Neural cell (in vitro differentiated cells): Measurements from ENCODE around the gene ING4. TPM values are rescaled to one million over a fixed set of nuclear protein-coding genes. Genes with fewer than 3 reads are reported as not detected.

ENCODE experiments used
- H2AFZ ChIP-seq: fragments of 200-600, 300-800 bp; sonication (generic), shearing (Covaris generic); 2 replicates; pipeline ENCODE4 v1.6.0; 2014; ENCODE audit warnings: low read depth, mild to moderate bottlenecking, antibody characterized with exemption, low read length, moderate library complexity
- H3F3A ChIP-seq: fragments of 200-600 bp; shearing (Covaris generic); 2 replicates; pipeline ENCODE4 v1.6.1; 2016; ENCODE audit warnings: mild to moderate bottlenecking, moderate library complexity, mixed read lengths, antibody characterized with exemption, low read length; ENCODE audit not compliant: insufficient read depth, poor library complexity, severe bottlenecking
- H3K27ac ChIP-seq: fragments of 200-600, 300-800 bp; sonication (generic), shearing (Covaris generic); 2 replicates; pipeline ENCODE4 v1.5.1; 2014; ENCODE audit warnings: mild to moderate bottlenecking, low read length, moderate library complexity
- H3K27me3 ChIP-seq: fragments of 300-800, 200-600 bp; sonication (generic), shearing (Covaris generic); 2 replicates; pipeline ENCODE4 v1.6.0; 2014; ENCODE audit warnings: mild to moderate bottlenecking, low read depth, low read length, moderate library complexity; ENCODE audit not compliant: insufficient read depth
- H3K36me3 ChIP-seq: fragments of 300-800, 200-600 bp; sonication (generic), shearing (Covaris generic); 2 replicates; pipeline ENCODE4 v1.5.1; 2014; ENCODE audit warnings: mild to moderate bottlenecking, antibody characterized with exemption, low read length, moderate library complexity; ENCODE audit not compliant: insufficient read depth
- H3K4me2 ChIP-seq: fragments of 300-800, 200-600 bp; sonication (generic), shearing (Covaris generic); 2 replicates; pipeline ENCODE4 v1.6.0; 2014; ENCODE audit warnings: mild to moderate bottlenecking, low read length
- H3K4me3 ChIP-seq: fragments of 300-800, 200-600 bp; sonication (generic), shearing (Covaris generic); 2 replicates; pipeline ENCODE4 v1.5.1; 2014; ENCODE audit warnings: mild to moderate bottlenecking, low read length, moderate library complexity
- H3K79me2 ChIP-seq: fragments of 200-600 bp; shearing (Covaris generic); replicated peaks from 2 replicates; pipeline ENCODE4 v1.6.0; 2014; ENCODE audit warnings: mild to moderate bottlenecking, low read length, moderate library complexity; ENCODE audit not compliant: insufficient read depth
- H3K9ac ChIP-seq: fragments of 300-800, 200-600 bp; sonication (generic), shearing (Covaris generic); 2 replicates; pipeline ENCODE4 v1.6.1; 2016; ENCODE audit warnings: mild to moderate bottlenecking, low read length, mixed read lengths
- H3K9me2 ChIP-seq: fragments of 200-600 bp; shearing (Covaris generic); 2 replicates; pipeline ENCODE4 v1.6.1; 2016; ENCODE audit warnings: mild to moderate bottlenecking, low read length, mixed read lengths; ENCODE audit not compliant: insufficient read depth
- H3K9me3 ChIP-seq: fragments of 200-600, 300-800 bp; sonication (generic), shearing (Covaris generic); 2 replicates; pipeline ENCODE4 v1.6.1; 2016; ENCODE audit warnings: mild to moderate bottlenecking, mixed run types, low read length, moderate library complexity, mixed read lengths
- H4K20me1 ChIP-seq: fragments of 200-600 bp; shearing (Covaris generic); 2 replicates; pipeline ENCODE4 v1.6.1; 2016; ENCODE audit warnings: mild to moderate bottlenecking, mixed run types; ENCODE audit not compliant: insufficient read depth
- CTCF ChIP-seq: fragments of 450-650 bp; IDR thresholded peaks from 2 replicates; pipeline ENCODE4 v1.5.1; 2014; ENCODE audit warnings: antibody characterized with exemption, mild to moderate bottlenecking, moderate library complexity; ENCODE audit not compliant: poor library complexity, severe bottlenecking
- EP300 ChIP-seq: fragments of 450-650 bp; conservative IDR thresholded peaks from 2 replicates; pipeline ENCODE4 v1.6.1; 2014; ENCODE audit warnings: antibody characterized with exemption, mild to moderate bottlenecking, moderate library complexity; ENCODE audit not compliant: poor library complexity, severe bottlenecking
- EZH2 ChIP-seq: fragments of 200-600, 300-800 bp; shearing (Covaris generic), sonication (generic); IDR thresholded peaks from 2 replicates; pipeline ENCODE4 v1.6.1; 2014; ENCODE audit warnings: antibody characterized with exemption, low read length, borderline replicate concordance, mild to moderate bottlenecking; ENCODE audit not compliant: insufficient read depth, poor library complexity, severe bottlenecking
- MXI1 ChIP-seq: fragments of 450-650 bp; conservative IDR thresholded peaks from 2 replicates; pipeline ENCODE4 v1.6.1; 2014; ENCODE audit warnings: antibody characterized with exemption, mild to moderate bottlenecking; ENCODE audit not compliant: poor library complexity, severe bottlenecking
- POLR2AphosphoS5 ChIP-seq: IDR thresholded peaks from 2 replicates; pipeline ENCODE4 v1.6.1; 2012
- RAD21 ChIP-seq: fragments of 450-650 bp; conservative IDR thresholded peaks from 2 replicates; pipeline ENCODE4 v1.6.1; 2014; ENCODE audit warnings: antibody characterized with exemption, mild to moderate bottlenecking, moderate library complexity
- REST ChIP-seq: IDR thresholded peaks from 2 replicates; pipeline ENCODE4 v1.6.1; 2012; ENCODE audit warnings: borderline replicate concordance
- SMC3 ChIP-seq: fragments of 450-650 bp; conservative IDR thresholded peaks from 2 replicates; pipeline ENCODE4 v1.6.1; 2014; ENCODE audit warnings: antibody characterized with exemption, mild to moderate bottlenecking, moderate library complexity; ENCODE audit not compliant: poor library complexity
- TAF1 ChIP-seq: IDR thresholded peaks from 2 replicates; pipeline ENCODE4 v1.6.1; 2012; ENCODE audit warnings: low read depth
- polyA plus RNA-seq: library from polyadenylated mRNA; depleted of rRNA; stranded (reverse); fragments of >200 nt; gene quantifications from 2 replicates; pipeline ENCODE4 v1.2.3, GENCODE V29; 2014

The ING4 gene
- polyA plus RNA-seq, 1 donor from 2014 or later = 540 TPM

GRCh38 chr12:6664902-6665301 is 2.0 kb upstream of the ING4 start:
- Histone ChIP-seq H3K27me3 (no peaks in the 10 kb centered on the region), H3K36me3 (no peaks in the 10 kb centered on the region), H3K27ac (no peak overlapping the region), H2AFZ (no peak overlapping the region), H4K20me1 (no peaks in the 10 kb centered on the region), H3K9ac (no peak overlapping the region), H3K4me3 (no peak overlapping the region), H3F3A (no peaks in the 10 kb centered on the region), H3K9me3 (no peaks in the 10 kb centered on the region), H3K9me2 (no peaks in the 10 kb centered on the region), H3K79me2 (peaks cover 19% of the 10 kb centered on the region), H3K4me2 (no peak overlapping the region)
- TF ChIP-seq POLR2AphosphoS5 = no peak
- no peak for TF ChIP-seq TAF1
- TF ChIP-seq REST = no peak
- no peak for TF ChIP-seq MXI1
- TF ChIP-seq CTCF = no peak
- TF ChIP-seq EP300 = no peak
- no peak for TF ChIP-seq SMC3
- no peak for TF ChIP-seq RAD21

DNA sequence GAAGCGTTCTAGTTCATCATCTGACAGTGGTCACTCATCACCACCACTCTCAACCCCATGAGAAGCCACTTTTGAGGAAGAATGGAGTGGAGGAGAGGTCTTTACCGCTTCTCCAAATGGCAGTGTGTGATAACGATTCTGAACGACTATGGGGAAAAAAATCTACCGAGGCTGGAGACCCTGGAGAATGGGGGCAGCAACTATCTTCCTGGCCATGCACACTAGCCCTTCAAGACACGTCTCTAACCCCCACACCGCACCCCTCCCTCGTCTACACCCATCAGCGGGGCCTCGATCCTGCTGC is 365 bp downstream of the ING4 start:
- no peaks in the 10 kb centered on the region for H4K20me1 ChIP-seq
- H2AFZ ChIP-seq = peak overlapping the region; percentile 76
- H3K9me2 ChIP-seq = no peaks in the 10 kb centered on the region
- H3K4me3 ChIP-seq = peak overlapping the region; percentile 77
- H3K27me3 ChIP-seq = no peaks in the 10 kb centered on the region
- peaks cover 32% of the 10 kb centered on the region for H3K79me2 ChIP-seq
- peak overlapping the region; percentile 97 for H3K27ac ChIP-seq
- no peaks in the 10 kb centered on the region for H3F3A ChIP-seq
- no peaks in the 10 kb centered on the region for H3K36me3 ChIP-seq
- no peaks in the 10 kb centered on the region for H3K9me3 ChIP-seq
- TF ChIP-seq TAF1 (no peak), EZH2 (no peak), CTCF (no peak), POLR2AphosphoS5 (no peak), EP300 (no peak), REST (no peak), MXI1 (no peak), RAD21 (no peak), SMC3 (no peak)
- peak overlapping the region; percentile 95 for H3K9ac ChIP-seq
- peak overlapping the region; percentile 94 for H3K4me2 ChIP-seq
